Esophagus squamous epithelium (tissue), 4 donors: ENCODE data around the gene SCAF1.

Experiments used
- CTCF ChIP-seq, 6 experiments: fragments of 450-650 bp in 4 of 6; fragments of 200-600 bp in 2 of 6; sonication (generic) in 2 of 6; IDR thresholded peaks; one replicate each; pipeline ENCODE4 v1.5.1; 2016 to 2019; ENCODE audit warnings: antibody characterized with exemption in 6 of 6, mild to moderate bottlenecking in 4 of 6, moderate library complexity in 4 of 6
- POLR2A ChIP-seq, 4 donors: fragments of 450-650 bp; IDR thresholded peaks; one replicate each; pipeline ENCODE4 v1.6.1; 2017; ENCODE audit warnings: antibody characterized with exemption in 4 of 4, mild to moderate bottlenecking in 4 of 4, moderate library complexity in 3 of 4

GRCh38 chr19:49684251-49684982 is 42.4 kb downstream of the SCAF1 start:
- TF ChIP-seq POLR2A (IDR thresholded peaks at IDR 0.05) (no peak), CTCF (IDR thresholded peaks at IDR 0.05) (peak in 5 of 6 experiments; percentile 29 to 64 (median 35))
